ENCODE measurements around the gene ETV3. TPM values are rescaled to one million over a fixed set of nuclear protein-coding genes. Genes with fewer than 3 reads are reported as not detected.
"Not testable (repeated sequence)": the region's sequence is repeated elsewhere in the genome, so short reads cannot be mapped to it uniquely, and the experiment has no call there.

Gene ETV3
- total RNA-seq: 100 to 1,000 TPM in 1 of 4 donors, 10 to 100 TPM in 3; 81.2 to 117 (median 91.0) TPM

- DNase-seq (ENCODE audit: low spot score in 2 of 2): peak; percentile 92 to 98
- intact Hi-C loops (cut with DNase I; ENCODE audit: low total_unique reads): no loop called here
- TF ChIP-seq, protein P1, sequence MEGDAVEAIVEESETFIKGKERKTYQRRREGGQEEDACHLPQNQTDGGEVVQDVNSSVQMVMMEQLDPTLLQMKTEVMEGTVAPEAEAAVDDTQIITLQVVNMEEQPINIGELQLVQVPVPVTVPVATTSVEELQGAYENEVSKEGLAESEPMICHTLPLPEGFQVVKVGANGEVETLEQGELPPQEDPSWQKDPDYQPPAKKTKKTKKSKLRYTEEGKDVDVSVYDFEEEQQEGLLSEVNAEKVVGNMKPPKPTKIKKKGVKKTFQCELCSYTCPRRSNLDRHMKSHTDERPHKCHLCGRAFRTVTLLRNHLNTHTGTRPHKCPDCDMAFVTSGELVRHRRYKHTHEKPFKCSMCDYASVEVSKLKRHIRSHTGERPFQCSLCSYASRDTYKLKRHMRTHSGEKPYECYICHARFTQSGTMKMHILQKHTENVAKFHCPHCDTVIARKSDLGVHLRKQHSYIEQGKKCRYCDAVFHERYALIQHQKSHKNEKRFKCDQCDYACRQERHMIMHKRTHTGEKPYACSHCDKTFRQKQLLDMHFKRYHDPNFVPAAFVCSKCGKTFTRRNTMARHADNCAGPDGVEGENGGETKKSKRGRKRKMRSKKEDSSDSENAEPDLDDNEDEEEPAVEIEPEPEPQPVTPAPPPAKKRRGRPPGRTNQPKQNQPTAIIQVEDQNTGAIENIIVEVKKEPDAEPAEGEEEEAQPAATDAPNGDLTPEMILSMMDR (IDR thresholded peaks at IDR 0.05): no peak
- TF ChIP-seq POLR2A (IDR thresholded peaks at IDR 0.05): peak in 1 of 2 donors; percentile 48
- peak within 1 kb of the TSS; percentile 99 for H3K4me3 ChIP-seq (ENCODE audit: low read depth, poor library complexity, severe bottlenecking)
- WGBS, 2 donors: 0% methylated on average over 25 to 40 of the region's 85 CpGs
Observed at GRCh38 chr1:157138220-157139051, at the start of gene ETV3. ETV3 (minus strand) TSS chr1:157138395; CDS start chr1:157136352, 2,043 bp downstream.

GRCh38 chr1:157186281-157186992, 48.2 kb upstream of the ETV3 start:
- intact Hi-C loops (cut with DNase I; ENCODE audit: low total_unique reads): no loop called here
- no peak overlapping the region for H3K4me3 ChIP-seq (ENCODE audit: low read depth, poor library complexity, severe bottlenecking)
- no peak for TF ChIP-seq POLR2A (IDR thresholded peaks at IDR 0.05)
- TF ChIP-seq, protein P1 (IDR thresholded peaks at IDR 0.05): no peak
- WGBS, 2 donors: 68 to 70% methylated on average over 8 of the region's 8 CpGs
- DNase-seq (ENCODE audit: low spot score in 2 of 2): peak in 1 of 2 donors; percentile 66

GRCh38 chr1:157183870-157184269, 45.7 kb upstream of the ETV3 start:
- intact Hi-C loops (cut with DNase I; ENCODE audit: low total_unique reads): no loop called here
- H3K4me3 ChIP-seq (ENCODE audit: low read depth, poor library complexity, severe bottlenecking): no peak overlapping the region
- 66 to 70% methylated on average over 3 of the region's 3 CpGs for WGBS, 2 donors
- TF ChIP-seq POLR2A (IDR thresholded peaks at IDR 0.05): no peak
- TF ChIP-seq, protein P1 (IDR thresholded peaks at IDR 0.05): no peak
- DNase-seq (ENCODE audit: low spot score in 2 of 2): no peak

DNA sequence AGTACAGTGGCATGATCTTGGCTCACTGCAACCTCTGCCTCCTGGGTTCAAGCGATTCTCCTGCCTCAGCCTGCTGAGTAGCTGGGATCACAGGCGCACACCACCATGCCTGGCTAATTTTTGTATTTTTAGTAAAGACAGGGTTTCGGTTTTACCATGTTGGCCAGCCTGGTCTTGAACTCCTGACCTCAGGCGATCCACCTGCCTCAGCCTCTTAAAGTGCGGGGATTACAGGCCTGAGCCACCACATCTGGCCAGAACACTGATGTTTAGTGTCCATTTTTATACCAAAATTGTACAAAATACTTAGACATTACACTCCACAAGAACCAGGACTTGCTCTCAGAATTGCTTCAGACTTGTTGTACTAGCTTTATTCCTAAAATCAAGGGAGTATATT, 44.2 kb upstream of the ETV3 start:
- intact Hi-C loops (cut with DNase I; ENCODE audit: low total_unique reads); H3K4me3 ChIP-seq (ENCODE audit: low read depth, poor library complexity, severe bottlenecking): not testable (repeated sequence)
- WGBS, 2 donors: 83 to 87% methylated on average over 5 of the region's 5 CpGs
- peak in 1 of 2 donors; percentile 31 for DNase-seq (ENCODE audit: low spot score in 2 of 2)

- WGBS, 2 donors: 77 to 83% methylated on average over 3 of the region's 3 CpGs
- intact Hi-C loops (cut with DNase I; ENCODE audit: low total_unique reads): no loop called here
- DNase-seq (ENCODE audit: low spot score in 2 of 2): peak in 1 of 2 donors; percentile 62
- TF ChIP-seq, protein P1 (IDR thresholded peaks at IDR 0.05): no peak
- no peak for TF ChIP-seq POLR2A (IDR thresholded peaks at IDR 0.05)
- H3K4me3 ChIP-seq (ENCODE audit: low read depth, poor library complexity, severe bottlenecking): no peak overlapping the region
Observed at GRCh38 chr1:157181790-157182189, 43.6 kb upstream of the ETV3 start.

DNA sequence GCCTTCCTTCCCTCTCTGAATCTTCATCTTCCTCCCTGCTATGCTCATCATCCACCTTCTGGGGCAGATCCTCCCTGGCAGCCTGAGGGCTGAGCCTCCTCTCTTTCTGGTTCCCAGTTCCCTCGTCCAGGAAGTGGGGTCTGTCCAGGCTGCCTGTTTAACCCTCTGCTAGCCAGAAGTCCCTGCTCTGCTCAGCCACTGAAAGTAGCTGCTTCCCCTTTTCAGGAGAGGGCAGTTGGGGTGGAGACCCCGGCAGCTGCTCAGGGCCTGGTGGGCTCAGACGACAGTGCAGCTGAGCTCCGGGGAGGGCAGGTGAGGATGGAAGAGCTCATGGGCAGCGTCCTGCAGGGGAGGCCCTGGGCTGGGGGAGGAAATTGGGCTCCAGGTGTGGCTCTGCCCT, 43.1 kb upstream of the ETV3 start:
- H3K4me3 ChIP-seq (ENCODE audit: low read depth, poor library complexity, severe bottlenecking): no peak overlapping the region
- intact Hi-C loops (cut with DNase I; ENCODE audit: low total_unique reads): no loop called here
- 60 to 64% methylated on average over 5 of the region's 5 CpGs for WGBS, 2 donors
- no peak for TF ChIP-seq POLR2A (IDR thresholded peaks at IDR 0.05)
- TF ChIP-seq, protein P1 (IDR thresholded peaks at IDR 0.05): no peak
- no peak for DNase-seq (ENCODE audit: low spot score in 2 of 2)
